Mesodermal cell (in vitro differentiated cells): ENCODE results near the gene TANGO2.
A peak's percentile ranks its signal among the peaks of the same experiment; 100 is the strongest.

Experiments
- H3K27ac ChIP-seq: 2 replicates; pipeline ENCODE4 v1.7.0; 2013; ENCODE audit warnings: mild to moderate bottlenecking, low read depth, low read length, moderate library complexity; ENCODE audit not compliant: severe bottlenecking
- H3K36me3 ChIP-seq: 2 replicates; pipeline ENCODE4 v1.7.1; 2013; ENCODE audit warnings: mild to moderate bottlenecking, low read length, moderate library complexity; ENCODE audit not compliant: control insufficient read depth, insufficient read depth
- H3K4me1 ChIP-seq: one replicate; pipeline ENCODE4 v1.7.1; 2013; ENCODE audit warnings: mild to moderate bottlenecking, low read length; ENCODE audit not compliant: insufficient read depth, control insufficient read depth, poor library complexity, severe bottlenecking
- H3K4me3 ChIP-seq: 2 replicates; pipeline ENCODE4 v1.7.0; 2013; ENCODE audit warnings: low read length, control low read depth, mild to moderate bottlenecking; ENCODE audit not compliant: insufficient read depth, poor library complexity, severe bottlenecking; ENCODE audit errors: extremely low read depth
- H3K9me3 ChIP-seq: 2 replicates; pipeline ENCODE4 v1.7.1; 2013; ENCODE audit warnings: mild to moderate bottlenecking, low read length, moderate library complexity; ENCODE audit not compliant: control insufficient read depth
- WGBS, 2 experiments: methylation state at CpG; one replicate each; pipeline ENCODE4 v1.1.5; 2013; ENCODE audit warnings: missing lambda C conversion rate in 2 of 2; ENCODE audit not compliant: insufficient coverage in 2 of 2; 5-methylcytosine and 5-hydroxymethylcytosine counted together

The TANGO2 gene

DNA sequence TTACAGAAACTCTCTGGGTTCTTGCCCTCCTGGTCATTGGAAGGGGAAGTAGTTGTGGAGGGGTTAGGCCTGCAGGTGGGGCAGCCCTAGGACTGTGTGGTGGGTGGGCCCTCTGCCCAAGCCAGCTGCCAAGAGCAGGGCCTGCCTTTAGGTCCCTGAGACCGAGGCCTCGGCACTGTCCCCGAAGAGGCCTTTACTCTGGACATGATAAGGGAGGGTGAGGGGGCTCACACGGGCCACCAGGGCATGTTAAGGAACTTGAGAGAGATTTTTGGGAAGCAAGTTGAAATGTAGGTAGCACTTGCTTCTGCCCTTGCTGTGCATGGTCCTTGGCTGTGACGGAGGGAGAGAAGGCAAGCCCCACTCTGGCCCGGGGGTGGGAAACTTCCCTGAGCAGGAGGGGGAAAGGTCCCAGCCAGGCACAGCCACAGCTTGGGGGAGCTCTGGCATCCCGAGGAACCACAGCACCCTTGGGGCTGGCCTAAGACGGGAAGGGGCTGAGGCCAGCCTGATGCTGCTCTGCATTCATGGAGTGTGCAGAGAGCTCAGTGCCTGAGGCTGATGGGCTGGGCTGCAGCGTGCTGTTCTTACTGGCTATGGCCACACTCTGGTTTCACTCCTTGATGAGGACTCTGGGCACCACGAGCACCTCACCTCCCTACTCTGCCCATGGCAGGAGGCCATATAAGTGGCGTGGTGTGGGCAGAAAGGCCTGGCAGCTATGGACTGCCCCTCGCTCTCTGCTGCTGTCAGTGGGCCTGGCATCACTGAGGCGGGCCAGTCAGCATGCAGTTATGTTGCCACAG is 87.2 kb downstream of the TANGO2 start:
- Histone ChIP-seq H3K4me1 (no peaks in the 10 kb centered on the region), H3K9me3 (no peaks in the 10 kb centered on the region), H3K36me3 (peaks cover 91% of the 10 kb centered on the region), H3K4me3 (no peak overlapping the region), H3K27ac (no peak overlapping the region)
- 96 to 98% methylated on average over 9 to 13 of the region's 13 CpGs for WGBS, 2 experiments

DNA sequence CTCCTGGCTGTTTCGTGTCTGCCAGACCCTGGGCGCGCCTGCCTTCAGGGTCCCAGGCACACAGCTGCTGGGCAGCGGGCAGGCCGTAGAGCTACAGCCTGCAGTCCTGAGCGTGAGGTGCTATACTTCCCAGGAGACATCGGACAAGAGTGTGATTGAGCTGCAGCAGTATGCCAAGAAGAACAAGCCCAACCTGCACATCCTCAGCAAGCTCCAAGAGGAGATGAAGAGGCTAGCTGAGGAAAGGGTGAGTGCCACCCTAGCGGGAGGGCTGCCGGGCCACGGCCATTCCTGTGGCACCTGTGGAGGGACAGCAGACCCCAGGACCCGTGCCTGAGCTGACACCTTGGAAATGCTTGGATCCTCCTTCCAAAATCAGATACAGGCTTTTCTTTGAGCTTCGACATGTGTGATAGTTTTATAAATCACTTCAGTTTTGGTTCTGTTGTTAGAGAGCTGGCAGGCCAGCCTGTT is 87.9 kb downstream of the TANGO2 start:
- WGBS, 2 experiments: 90 to 93% methylated on average over 11 of the region's 12 CpGs
- no peak overlapping the region for H3K4me3 ChIP-seq
- H3K27ac ChIP-seq: no peak overlapping the region
- H3K9me3 ChIP-seq: no peaks in the 10 kb centered on the region
- no peaks in the 10 kb centered on the region for H3K4me1 ChIP-seq
- peaks cover 91% of the 10 kb centered on the region for H3K36me3 ChIP-seq

- no peak overlapping the region for H3K27ac ChIP-seq
- H3K4me3 ChIP-seq: no peak overlapping the region
- WGBS, 2 experiments: 95 to 97% methylated on average over 21 to 23 of the region's 23 CpGs
- H3K4me1 ChIP-seq: no peaks in the 10 kb centered on the region
- H3K36me3 ChIP-seq: peaks cover 92% of the 10 kb centered on the region
- H3K9me3 ChIP-seq: no peaks in the 10 kb centered on the region
These were observed 88.8 kb downstream of the TANGO2 start for GRCh38 chr22:20109411-20110358.

- 88 to 96% methylated on average over 7 to 9 of the region's 9 CpGs for WGBS, 2 experiments
- H3K27ac ChIP-seq: peak overlapping the region; percentile 10
- H3K4me3 ChIP-seq: no peak overlapping the region
- H3K9me3 ChIP-seq: no peaks in the 10 kb centered on the region
- peaks cover 92% of the 10 kb centered on the region for H3K36me3 ChIP-seq
- H3K4me1 ChIP-seq: peaks cover 2% of the 10 kb centered on the region
These were observed 89.6 kb downstream of the TANGO2 start for GRCh38 chr22:20110359-20110985.

- H3K4me1 ChIP-seq: peaks cover 5% of the 10 kb centered on the region
- H3K36me3 ChIP-seq: peaks cover 92% of the 10 kb centered on the region
- peak overlapping the region; percentile 10 for H3K27ac ChIP-seq
- WGBS, 2 experiments: 78 to 84% methylated on average over 14 of the region's 14 CpGs
- no peaks in the 10 kb centered on the region for H3K9me3 ChIP-seq
- no peak overlapping the region for H3K4me3 ChIP-seq
These were observed 90.3 kb downstream of the TANGO2 start for GRCh38 chr22:20111045-20111688.

DNA sequence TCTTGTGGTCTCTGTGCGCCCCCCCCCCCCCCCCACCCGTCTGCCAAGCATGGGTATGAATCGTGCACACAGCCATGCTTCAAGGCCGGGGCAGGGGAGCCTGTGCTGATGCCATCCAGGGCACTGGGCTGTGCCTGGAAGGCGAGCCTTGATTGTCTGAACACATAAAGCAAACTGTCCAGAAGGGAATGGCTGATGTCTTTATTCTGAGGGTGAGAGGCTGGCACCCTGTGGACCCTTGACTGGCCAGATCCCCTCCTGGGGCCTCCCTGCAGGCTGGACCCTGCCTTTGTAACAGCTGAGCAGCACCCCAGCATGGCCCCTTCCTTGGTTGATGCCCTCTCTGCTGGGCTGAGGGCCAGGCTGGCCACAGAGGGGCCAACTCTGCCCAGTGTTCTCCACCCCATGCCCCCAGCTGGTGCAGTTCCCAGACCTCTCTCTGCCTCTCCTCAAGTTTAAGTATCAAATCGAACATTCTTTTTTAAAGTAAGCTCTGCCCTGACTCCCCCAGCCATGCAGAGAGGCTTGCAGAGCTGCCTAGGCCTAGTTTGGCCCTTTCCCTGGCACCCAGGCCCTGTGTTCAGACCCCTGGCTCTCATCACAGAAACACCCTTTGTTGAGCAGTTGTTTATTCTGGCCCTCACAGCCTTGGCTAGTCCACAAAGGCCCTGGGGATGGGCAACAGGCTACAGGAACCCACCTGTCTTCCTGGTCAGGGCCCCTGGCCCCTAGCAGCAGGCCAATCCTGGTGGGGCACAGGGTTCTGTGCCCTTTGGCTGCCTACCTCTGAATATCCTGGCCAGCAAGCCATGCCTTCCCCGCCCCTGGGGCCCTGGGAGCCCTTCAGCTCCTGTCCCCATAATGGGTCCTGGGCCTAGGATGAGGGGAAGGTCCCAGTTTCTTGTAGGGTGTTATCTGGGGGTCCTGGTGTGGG is 91.0 kb downstream of the TANGO2 start:
- 96 to 100% methylated on average over 1 to 5 of the region's 7 CpGs for WGBS, 2 experiments
- no peak overlapping the region for H3K27ac ChIP-seq
- peaks cover 6% of the 10 kb centered on the region for H3K4me1 ChIP-seq
- H3K9me3 ChIP-seq: no peaks in the 10 kb centered on the region
- H3K4me3 ChIP-seq: no peak overlapping the region
- H3K36me3 ChIP-seq: peaks cover 85% of the 10 kb centered on the region

DNA sequence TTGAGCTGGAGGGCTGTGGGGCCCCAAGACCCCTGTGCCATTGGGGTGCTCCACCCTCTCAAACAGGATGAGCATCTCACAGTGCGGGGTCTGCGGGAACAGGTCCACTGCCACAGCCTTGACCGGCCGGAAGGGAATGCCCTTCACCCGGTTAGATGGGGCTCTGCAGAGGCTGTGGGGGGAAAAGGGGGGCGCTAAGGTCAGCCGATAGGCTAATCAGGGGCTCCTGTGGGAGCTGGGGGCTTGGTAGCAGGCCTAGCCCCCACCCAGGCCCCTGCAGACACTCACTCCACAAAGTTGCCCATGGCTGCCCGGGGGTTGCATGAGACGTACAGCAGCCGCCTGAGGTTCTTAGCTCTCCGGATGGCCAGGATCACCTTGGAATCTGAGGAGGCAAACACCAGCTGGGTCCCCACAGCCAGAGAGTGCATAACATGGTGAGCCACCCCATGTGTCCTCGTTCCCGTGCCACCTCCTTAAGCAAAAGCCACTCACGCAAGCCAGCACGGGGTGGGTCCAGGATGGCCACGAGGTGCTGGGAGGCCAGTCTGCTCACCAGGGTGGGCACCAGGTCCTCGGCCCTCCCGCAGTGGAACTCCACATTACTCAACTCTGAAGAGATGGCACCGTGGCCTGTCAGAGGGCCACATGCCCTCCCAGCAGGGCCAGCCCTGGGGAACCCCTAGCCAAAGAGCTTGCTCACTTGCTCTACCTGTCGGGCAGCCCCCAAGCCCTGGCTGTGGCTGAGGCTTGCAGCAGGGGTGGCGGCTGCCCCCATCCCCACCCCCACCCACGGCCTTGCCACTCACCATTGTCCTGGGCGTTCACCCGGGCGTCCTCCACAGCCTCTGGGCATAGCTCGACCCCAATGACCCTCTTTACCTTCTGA is 92.0 kb downstream of the TANGO2 start:
- WGBS, 2 experiments: 95 to 97% methylated on average over 19 to 21 of the region's 26 CpGs

DNA sequence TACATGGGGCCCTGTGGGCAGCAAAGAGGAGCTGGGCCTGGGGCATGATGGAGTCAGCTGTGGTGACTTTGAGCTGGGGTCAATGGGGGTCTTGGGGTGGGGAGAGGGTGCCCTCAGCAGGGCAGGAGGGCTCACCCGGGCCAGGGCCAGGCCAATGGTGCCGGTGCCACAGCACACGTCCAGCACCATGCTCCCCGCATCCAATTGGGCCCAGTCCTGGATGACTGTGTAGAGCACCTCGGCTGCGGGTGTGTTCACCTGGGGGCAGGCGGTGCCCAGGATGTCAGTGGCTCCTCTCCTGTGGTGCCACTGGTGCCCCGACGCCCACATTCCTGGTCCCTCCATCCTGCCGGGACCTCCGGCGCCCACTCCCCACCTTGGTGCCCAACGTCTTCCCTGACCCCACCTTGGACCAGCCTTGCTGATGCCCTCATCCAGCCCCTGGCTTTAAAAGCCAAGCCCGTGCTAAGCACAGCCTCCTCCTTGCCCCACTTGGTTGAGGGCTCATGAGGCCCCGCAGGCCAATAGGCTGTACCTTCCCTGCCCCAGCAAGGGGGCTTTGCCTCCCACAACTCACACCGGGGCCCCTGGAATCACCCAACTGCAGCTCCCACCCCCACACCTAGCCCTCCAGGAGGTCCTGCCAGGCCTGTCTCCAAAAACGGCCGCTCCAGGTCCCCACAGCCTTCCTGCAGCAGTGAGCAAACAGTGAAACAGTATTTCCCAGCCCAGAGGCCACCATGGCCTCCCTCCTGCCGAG is 92.8 kb downstream of the TANGO2 start:
- Histone ChIP-seq H3K4me1 (peaks cover 8% of the 10 kb centered on the region), H3K36me3 (peaks cover 72% of the 10 kb centered on the region), H3K4me3 (no peak overlapping the region), H3K27ac (no peak overlapping the region), H3K9me3 (no peaks in the 10 kb centered on the region)
- 95% methylated on average over 15 to 18 of the region's 19 CpGs for WGBS, 2 experiments

More for the DNA sequence above, 92.0 kb downstream of the TANGO2 start:
- Histone ChIP-seq H3K9me3 (no peaks in the 10 kb centered on the region), H3K27ac (no peak overlapping the region), H3K4me3 (no peak overlapping the region), H3K4me1 (peaks cover 6% of the 10 kb centered on the region), H3K36me3 (peaks cover 76% of the 10 kb centered on the region)
